Calu3 (cell line): Measurements from ENCODE around the gene SIX4. TPM values are rescaled to one million over a fixed set of nuclear protein-coding genes. Genes with fewer than 3 reads are reported as not detected.

Experiments
- Bru-seq: library from RNA; stranded (reverse); fragments of 400-500 nt; gene quantifications from one replicate; lab custom pipeline; 2021; lab: Mats Ljungman, UMichigan
- BruChase-seq, 2 experiments: library from RNA; stranded (reverse); fragments of 400-500 nt; gene quantifications; one replicate each; lab custom pipeline; 2021; lab: Mats Ljungman, UMichigan
- BruUV-seq: library from RNA; stranded (reverse); fragments of 400-500 nt; replicated peaks from 2 replicates; lab custom pipeline; 2021; lab: Mats Ljungman, UMichigan
- CTCF ChIA-PET: fragments of 300-600 bp; sonication (Branson Sonifier 250); formaldehyde crosslinking; loops from one replicate; lab custom pipeline; 2022; ENCODE audit warnings: antibody characterized with exemption; lab: Charles Lee
- DNase-seq: peaks from one replicate; pipeline ENCODE4 v3.0.0; 2022
- H3K27ac Mint-ChIP-seq: one replicate; pipeline ENCODE4 v1.8.0; 2022; ENCODE audit warnings: mixed read lengths; ENCODE audit not compliant: unreplicated experiment
- H3K27me3 Mint-ChIP-seq: one replicate; pipeline ENCODE4 v1.8.0; 2022; ENCODE audit warnings: mixed read lengths; ENCODE audit not compliant: unreplicated experiment
- H3K36me3 Mint-ChIP-seq: one replicate; pipeline ENCODE4 v1.8.0; 2022; ENCODE audit warnings: mild to moderate bottlenecking, moderate library complexity, mixed read lengths; ENCODE audit not compliant: insufficient read depth, unreplicated experiment
- H3K4me1 Mint-ChIP-seq: one replicate; pipeline ENCODE4 v1.8.0; 2022; ENCODE audit warnings: mild to moderate bottlenecking, low read depth, mixed read lengths; ENCODE audit not compliant: unreplicated experiment
- H3K4me3 Mint-ChIP-seq: one replicate; pipeline ENCODE4 v1.8.0; 2022; ENCODE audit warnings: mild to moderate bottlenecking, low read depth, moderate library complexity, mixed read lengths; ENCODE audit not compliant: unreplicated experiment
- H3K9me3 Mint-ChIP-seq: one replicate; pipeline ENCODE4 v1.8.0; 2022; ENCODE audit warnings: low read depth, mixed read lengths; ENCODE audit not compliant: unreplicated experiment
- CTCF ChIP-seq: fragments of 200-600 bp; IDR thresholded peaks from one replicate; pipeline ENCODE4 v1.8.0; 2022; ENCODE audit warnings: antibody characterized with exemption; ENCODE audit not compliant: unreplicated experiment
- intact Hi-C: fragments of 100-400 bp; cut with micrococcal nuclease; formaldehyde crosslinking; loops from one replicate; pipeline ENCODE4 v1.10.0; 2022; ENCODE audit not compliant: unreplicated experiment
- long read RNA-seq: library from polyadenylated mRNA; stranded (forward); transcript quantifications from one replicate; pipeline ENCODE4 v2.0.0, GENCODE V29; 2022
- total RNA-seq: library from RNA; stranded (reverse); gene quantifications from 2 replicates; pipeline ENCODE4 v1.2.3, GENCODE V29; 2022

Gene SIX4
- 20.9 and 22.8 TPM in 2 replicates for total RNA-seq
- Bru-seq, nascent RNA, result percentile 76 among the genes with signal in this experiment
- percentile 71 among the genes with signal in this experiment for BruChase-seq, experiment 1, labeled RNA remaining after a 6-hour chase
- BruChase-seq, experiment 2, labeled RNA remaining after a 2-hour chase, result percentile 93 among the genes with signal in this experiment
- long read RNA-seq, full-length matches to known transcripts, result 1 of 10 reads
- long read RNA-seq, partial matches to known transcripts, result 1 of 10 reads
- long read RNA-seq, other reads (novel, unspliced or antisense), result 8 of 10 reads

GRCh38 chr14:60723907-60724618 lies at the start of gene SIX4:
SIX4 (minus strand) TSS chr14:60724351; CDS start chr14:60724074, 277 bp downstream.
- Mint-ChIP-seq H3K27ac (peak within 1 kb of the TSS; percentile 87), H3K27me3 (no peaks in the 10 kb centered on the region), H3K36me3 (peaks cover 34% of the 10 kb centered on the region), H3K9me3 (no peaks in the 10 kb centered on the region), H3K4me3 (peak within 1 kb of the TSS; percentile 92), H3K4me1 (peaks cover 11% of the 10 kb centered on the region)
- intact Hi-C loops, result loop anchor here (1.0 to 5.0 kb wide), 7 partner anchors 10 to 528 kb away; partner anchors contain the start of gene MNAT1
- no TSS peak for BruUV-seq
- DNase-seq, result peak; percentile 75
- CTCF ChIA-PET, result interaction anchor here (0.8 to 1.0 kb wide), 2 partner anchors 10 to 12 kb away, joined by 3 to 5 read pairs; no protein-coding TSS in a partner anchor
- no peak for TF ChIP-seq CTCF

- Mint-ChIP-seq H3K9me3 (peaks cover 2% of the 10 kb centered on the region), H3K36me3 (no peaks in the 10 kb centered on the region), H3K4me1 (peaks cover 7% of the 10 kb centered on the region), H3K27ac (no peak overlapping the region), H3K27me3 (no peaks in the 10 kb centered on the region), H3K4me3 (no peak overlapping the region)
- intact Hi-C loops, result no loop called here
- DNase-seq, result no peak
- CTCF ChIA-PET, result interaction anchor here (0.6 kb wide), 1 partner anchor 11 kb away, joined by 6 read pairs; no protein-coding TSS in a partner anchor
- TF ChIP-seq CTCF, result no peak
- BruUV-seq, result no TSS peak
Observed at GRCh38 chr14:60773558-60773957, 49.4 kb upstream of the SIX4 start.

- Mint-ChIP-seq H3K4me3 (no peak overlapping the region), H3K27me3 (no peaks in the 10 kb centered on the region), H3K9me3 (peaks cover 2% of the 10 kb centered on the region), H3K36me3 (no peaks in the 10 kb centered on the region), H3K4me1 (peaks cover 7% of the 10 kb centered on the region), H3K27ac (no peak overlapping the region)
- no peak for TF ChIP-seq CTCF
- CTCF ChIA-PET, result no interaction called here
- no TSS peak for BruUV-seq
- intact Hi-C loops, result no loop called here
- DNase-seq, result no peak
Observed at GRCh38 chr14:60771117-60771516, 47.0 kb upstream of the SIX4 start.

- TF ChIP-seq CTCF, result no peak
- CTCF ChIA-PET, result no interaction called here
- peaks cover 7% of the 10 kb centered on the region for H3K4me1 Mint-ChIP-seq
- intact Hi-C loops, result no loop called here
- no TSS peak for BruUV-seq
- no peak overlapping the region for H3K27ac Mint-ChIP-seq
- H3K36me3 Mint-ChIP-seq, result no peaks in the 10 kb centered on the region
- H3K4me3 Mint-ChIP-seq, result no peak overlapping the region
- H3K27me3 Mint-ChIP-seq, result no peaks in the 10 kb centered on the region
- H3K9me3 Mint-ChIP-seq, result peaks cover 2% of the 10 kb centered on the region
- DNase-seq, result no peak
Observed at GRCh38 chr14:60768602-60769001, 44.5 kb upstream of the SIX4 start.
